ENCODE measurements around the gene ADSL. TPM values are rescaled to one million over a fixed set of nuclear protein-coding genes. Genes with fewer than 3 reads are reported as not detected.

ADSL gene
- total RNA-seq, 4 donors from 2014 or later: 49.0 to 69.4 (median 60.1) TPM

DNA sequence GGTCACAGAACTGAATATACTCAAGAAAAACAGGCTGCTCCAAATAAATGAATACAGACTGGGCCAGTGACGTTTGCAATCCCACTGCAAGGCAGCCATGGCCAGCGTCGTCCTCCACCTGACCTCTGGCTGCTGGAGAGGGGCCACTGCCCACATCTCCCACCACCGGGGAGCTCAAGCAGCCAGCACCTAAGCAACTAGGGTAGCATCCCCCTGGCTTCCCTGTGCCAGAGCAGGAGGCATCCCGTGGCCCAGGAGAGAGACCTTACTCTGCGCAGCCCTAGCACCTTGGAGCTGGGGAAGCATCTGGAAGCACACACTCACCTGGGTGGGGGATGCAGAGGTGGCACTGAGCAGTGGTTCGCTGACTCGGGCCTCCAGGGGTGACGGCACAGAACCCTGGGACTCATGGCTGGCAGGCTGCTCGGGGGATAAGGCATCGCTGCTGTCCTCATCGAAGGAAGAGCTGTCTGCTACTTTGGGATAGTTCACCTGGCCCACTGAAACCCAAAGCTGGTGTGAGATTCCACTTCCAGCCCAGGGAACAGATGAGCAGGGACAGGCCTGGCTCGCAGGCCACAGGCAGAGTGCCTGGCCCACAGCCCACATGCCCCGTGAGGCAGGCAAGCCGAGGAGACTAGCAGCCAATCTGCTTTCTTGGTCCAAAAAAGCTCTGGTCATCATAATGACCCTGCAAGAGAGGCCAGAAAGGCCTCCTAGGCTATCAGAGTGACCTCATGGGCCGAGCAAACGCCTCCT is 77.8 kb downstream of the ADSL start:
- H3K4me3 ChIP-seq (replicated peaks in 1 of 3): no peak overlapping the region
- H3K27me3 ChIP-seq: no peaks in the 10 kb centered on the region
- intact Hi-C loops (cut with DNase I): no loop called here
- H3K27ac ChIP-seq: no peak overlapping the region
- H3K9me3 ChIP-seq: no peaks in the 10 kb centered on the region
- TF ChIP-seq POLR2A (IDR thresholded peaks at IDR 0.05): no peak
- TF ChIP-seq, protein P1, sequence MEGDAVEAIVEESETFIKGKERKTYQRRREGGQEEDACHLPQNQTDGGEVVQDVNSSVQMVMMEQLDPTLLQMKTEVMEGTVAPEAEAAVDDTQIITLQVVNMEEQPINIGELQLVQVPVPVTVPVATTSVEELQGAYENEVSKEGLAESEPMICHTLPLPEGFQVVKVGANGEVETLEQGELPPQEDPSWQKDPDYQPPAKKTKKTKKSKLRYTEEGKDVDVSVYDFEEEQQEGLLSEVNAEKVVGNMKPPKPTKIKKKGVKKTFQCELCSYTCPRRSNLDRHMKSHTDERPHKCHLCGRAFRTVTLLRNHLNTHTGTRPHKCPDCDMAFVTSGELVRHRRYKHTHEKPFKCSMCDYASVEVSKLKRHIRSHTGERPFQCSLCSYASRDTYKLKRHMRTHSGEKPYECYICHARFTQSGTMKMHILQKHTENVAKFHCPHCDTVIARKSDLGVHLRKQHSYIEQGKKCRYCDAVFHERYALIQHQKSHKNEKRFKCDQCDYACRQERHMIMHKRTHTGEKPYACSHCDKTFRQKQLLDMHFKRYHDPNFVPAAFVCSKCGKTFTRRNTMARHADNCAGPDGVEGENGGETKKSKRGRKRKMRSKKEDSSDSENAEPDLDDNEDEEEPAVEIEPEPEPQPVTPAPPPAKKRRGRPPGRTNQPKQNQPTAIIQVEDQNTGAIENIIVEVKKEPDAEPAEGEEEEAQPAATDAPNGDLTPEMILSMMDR (IDR thresholded peaks at IDR 0.05): no peak
- DNase-seq: no peak
- H3K36me3 ChIP-seq: peaks cover 50 to 54% of the 10 kb centered on the region in 2 donors
- H3K4me1 ChIP-seq: peaks cover 3 to 10% of the 10 kb centered on the region in 2 donors
- 94% methylated on average over 10 to 17 of the region's 17 CpGs for WGBS, 2 donors

DNA sequence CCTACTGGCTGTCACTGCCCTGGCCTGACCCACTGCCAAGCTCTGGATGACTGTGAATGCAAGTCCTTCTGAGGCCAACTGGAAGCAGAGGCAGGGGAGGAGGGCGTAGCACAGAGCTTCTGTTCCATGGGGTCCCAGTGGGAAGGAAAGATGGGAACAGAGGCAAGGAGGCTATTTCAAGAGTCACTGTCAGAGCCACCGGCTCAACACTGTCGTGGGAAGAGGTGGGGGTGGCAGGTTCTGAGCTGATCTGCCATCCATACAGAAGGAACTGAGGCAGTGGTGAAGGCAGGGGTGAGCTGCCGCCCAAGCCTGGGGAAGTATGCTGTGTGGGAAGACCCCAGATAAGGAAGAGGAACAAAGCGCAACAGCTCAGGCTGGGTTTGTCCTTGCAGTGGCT is 78.8 kb downstream of the ADSL start:
- intact Hi-C loops (cut with DNase I): no loop called here
- no peaks in the 10 kb centered on the region for H3K27me3 ChIP-seq
- TF ChIP-seq, protein P1 (IDR thresholded peaks at IDR 0.05): no peak
- TF ChIP-seq POLR2A (IDR thresholded peaks at IDR 0.05): no peak
- H3K4me3 ChIP-seq (replicated peaks in 1 of 3): no peak overlapping the region
- H3K36me3 ChIP-seq: peaks cover 49 to 54% of the 10 kb centered on the region in 2 donors
- no peaks in the 10 kb centered on the region for H3K9me3 ChIP-seq
- H3K4me1 ChIP-seq: peaks cover 3 to 11% of the 10 kb centered on the region in 2 donors
- WGBS, 2 donors: 93 to 95% methylated on average over 5 of the region's 5 CpGs
- no peak for DNase-seq
- H3K27ac ChIP-seq: no peak overlapping the region

DNA sequence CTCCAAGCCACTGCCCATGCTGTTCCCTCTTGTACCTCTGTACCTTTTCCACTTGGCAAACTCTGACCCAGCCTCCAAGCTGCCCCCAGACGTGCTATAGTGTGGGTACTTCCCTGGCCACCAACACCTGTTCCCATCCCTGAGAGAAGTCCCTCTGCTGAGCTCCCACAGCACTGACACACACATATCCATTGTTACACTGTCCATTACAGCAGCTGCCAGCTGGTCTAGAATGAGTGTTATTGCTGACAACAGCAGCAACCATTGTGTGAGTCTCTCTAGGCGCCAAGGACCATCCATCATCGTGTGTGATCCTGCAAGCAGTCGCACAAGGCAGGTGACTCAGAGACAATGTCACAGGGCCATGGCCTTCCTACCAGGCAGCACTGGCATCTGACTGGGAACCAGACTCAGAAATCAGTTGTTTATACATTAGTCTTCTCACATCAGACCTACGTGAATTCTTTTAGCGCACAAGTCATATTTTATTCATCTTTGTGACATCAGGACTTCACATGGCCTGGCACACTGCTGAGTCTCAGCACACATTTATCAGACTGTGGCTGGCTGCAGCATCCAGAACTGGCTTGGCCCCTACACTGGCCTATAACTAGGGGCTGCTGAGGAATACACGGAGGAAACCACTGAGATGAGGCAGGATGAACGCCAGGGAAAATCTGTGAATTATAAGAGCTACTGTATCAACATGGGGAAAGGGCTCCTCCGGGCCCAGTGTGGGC is 80.5 kb downstream of the ADSL start:
- 74 to 91% methylated on average over 9 of the region's 9 CpGs for WGBS, 2 donors
- no peak overlapping the region for H3K27ac ChIP-seq
- TF ChIP-seq, protein P1 (IDR thresholded peaks at IDR 0.05): no peak
- no peak for TF ChIP-seq POLR2A (IDR thresholded peaks at IDR 0.05)
- no peaks in the 10 kb centered on the region for H3K9me3 ChIP-seq
- H3K4me3 ChIP-seq (replicated peaks in 1 of 3): no peak overlapping the region
- H3K4me1 ChIP-seq: peaks cover 14 to 24% of the 10 kb centered on the region in 2 donors
- DNase-seq: no peak
- peaks cover 37 to 49% of the 10 kb centered on the region in 2 donors for H3K36me3 ChIP-seq
- intact Hi-C loops (cut with DNase I): no loop called here
- no peaks in the 10 kb centered on the region for H3K27me3 ChIP-seq

DNA sequence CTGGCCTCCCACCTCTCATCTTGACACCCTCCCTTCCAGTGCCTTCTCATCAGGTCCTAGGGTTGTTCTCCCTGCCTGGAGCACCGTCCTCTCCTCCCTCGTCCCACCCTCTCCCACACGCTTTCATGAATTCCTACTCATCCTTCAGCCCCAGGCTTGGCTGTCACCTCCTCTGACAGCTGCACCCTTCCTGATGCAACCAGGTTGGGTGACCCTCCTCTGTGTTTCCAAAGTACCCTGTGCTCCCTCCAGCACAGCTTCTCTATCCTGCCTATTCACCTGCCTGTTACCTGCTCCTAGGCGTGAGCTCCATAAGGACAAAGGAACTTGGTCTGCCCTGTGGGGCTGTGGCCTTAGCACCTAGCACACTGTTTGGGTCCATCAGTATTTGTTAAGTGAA is 82.5 kb downstream of the ADSL start:
- intact Hi-C loops (cut with DNase I): no loop called here
- Histone ChIP-seq H3K36me3 (peaks cover 19 to 38% of the 10 kb centered on the region in 2 donors), H3K27me3 (no peaks in the 10 kb centered on the region), H3K27ac (no peak overlapping the region), H3K4me3 (replicated peaks in 1 of 3) (no peak overlapping the region), H3K4me1 (peaks cover 15 to 24% of the 10 kb centered on the region in 2 donors), H3K9me3 (no peaks in the 10 kb centered on the region)
- 98 to 99% methylated on average over 4 of the region's 4 CpGs for WGBS, 2 donors
- no peak for DNase-seq
- TF ChIP-seq POLR2A (IDR thresholded peaks at IDR 0.05): no peak
- TF ChIP-seq, protein P1 (IDR thresholded peaks at IDR 0.05): no peak

DNA sequence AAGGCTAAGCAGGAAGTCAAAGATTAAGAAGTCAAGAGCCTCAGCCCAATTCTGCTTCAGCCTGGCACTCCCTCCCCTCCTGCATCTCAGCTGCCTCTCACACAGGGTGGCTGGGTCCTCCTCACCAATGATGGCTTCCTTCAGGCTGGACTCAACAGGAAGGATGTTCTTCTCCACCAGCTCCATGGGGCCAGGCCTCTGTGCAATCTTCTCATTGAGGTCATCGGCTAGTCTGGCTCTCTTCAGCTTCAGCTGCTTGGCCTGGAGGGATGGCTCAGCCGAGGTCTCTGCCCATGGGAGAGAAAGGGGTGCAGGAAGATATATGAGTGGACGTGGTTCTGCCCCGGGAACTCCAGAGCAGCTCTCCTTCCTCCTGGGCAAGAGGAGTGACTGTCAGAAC is 83.2 kb downstream of the ADSL start:
- Histone ChIP-seq H3K9me3 (no peaks in the 10 kb centered on the region), H3K27ac (peak overlapping the region in 1 of 3 donors; percentile 71), H3K4me3 (replicated peaks in 1 of 3) (no peak overlapping the region), H3K27me3 (no peaks in the 10 kb centered on the region), H3K4me1 (peaks cover 15 to 24% of the 10 kb centered on the region in 2 donors), H3K36me3 (peaks cover 21 to 40% of the 10 kb centered on the region in 2 donors)
- WGBS, 2 donors: 93 to 97% methylated on average over 4 of the region's 4 CpGs
- no peak for DNase-seq
- no peak for TF ChIP-seq POLR2A (IDR thresholded peaks at IDR 0.05)
- TF ChIP-seq, protein P1 (IDR thresholded peaks at IDR 0.05): no peak
- intact Hi-C loops (cut with DNase I): no loop called here
